Gastroesophageal sphincter (tissue), 4 donors: ENCODE results near the gene AKTIP. TPM values are rescaled to one million over a fixed set of nuclear protein-coding genes. Genes with fewer than 3 reads are reported as not detected.

ENCODE experiments used
- ATAC-seq: fragments of 150-250 bp; one replicate; pipeline ENCODE4 v1.9.1; 2016; ENCODE audit warnings: mild to moderate bottlenecking, moderate library complexity
- H3K27ac ChIP-seq, 4 donors: fragments of 200-600 bp; sonication (generic) in 3 of 4; 1 replicate in 3 of 4; 2 replicates in 1 of 4; pipeline ENCODE4 v1.5.1; 2016 to 2019
- H3K27me3 ChIP-seq: fragments of 200-600 bp; sonication (generic); one replicate; pipeline ENCODE4 v1.5.1; 2019
- H3K36me3 ChIP-seq, 2 donors: fragments of 200-600 bp; sonication (generic); one replicate each; pipeline ENCODE4 v1.5.1; 2019; ENCODE audit warnings: control low read depth in 1 of 2
- H3K4me1 ChIP-seq, 3 donors: fragments of 200-600 bp; sonication (generic); 1 replicate in 2 of 3; 2 replicates in 1 of 3; pipeline ENCODE4 v1.5.1; 2016 to 2019; ENCODE audit warnings: control low read depth in 2 of 3
- H3K4me3 ChIP-seq, 2 donors: fragments of 200-600 bp; sonication (generic); one replicate each; pipeline ENCODE4 v1.5.1; 2019; ENCODE audit warnings: mild to moderate bottlenecking in 1 of 2, moderate library complexity in 1 of 2
- H3K9me3 ChIP-seq, 3 donors: fragments of 200-600 bp; sonication (generic); one replicate each; pipeline ENCODE4 v1.5.1; 2017 to 2019; ENCODE audit warnings: control low read depth in 2 of 3
- EP300 ChIP-seq: sonication (generic); formaldehyde crosslinking; IDR thresholded peaks from one replicate; pipeline ENCODE4 v1.6.1; 2017; ENCODE audit warnings: antibody characterized with exemption, mild to moderate bottlenecking
- POLR2A ChIP-seq, 2 donors: fragments of 450-650 bp; IDR thresholded peaks; one replicate each; pipeline ENCODE4 v1.6.1; 2017; ENCODE audit warnings: antibody characterized with exemption in 2 of 2, mild to moderate bottlenecking in 2 of 2, moderate library complexity in 1 of 2
- POLR2AphosphoS5 ChIP-seq: sonication (generic); formaldehyde crosslinking; IDR thresholded peaks from one replicate; pipeline ENCODE4 v1.6.1; 2017; ENCODE audit warnings: antibody characterized with exemption
- WGBS, 2 donors: methylation state at CpG; one replicate each; pipeline ENCODE4 v1.1.5; 2018; ENCODE audit warnings: low coverage in 1 of 2; 5-methylcytosine and 5-hydroxymethylcytosine counted together
- total RNA-seq, 4 donors: library from RNA; depleted of rRNA; stranded (reverse); fragments of >200 nt; gene quantifications; one replicate each; pipeline ENCODE4 v1.1.0, GENCODE V29; 2016
- TF ChIP-seq, protein P1 (sequence below), 4 experiments: fragments of 200-600 bp in 2 of 4; fragments of 450-650 bp in 2 of 4; sonication (generic) in 1 of 4; IDR thresholded peaks; one replicate each; pipeline ENCODE4 v1.5.1; 2017 to 2019; ENCODE audit warnings: antibody characterized with exemption in 4 of 4, mild to moderate bottlenecking in 2 of 4, moderate library complexity in 2 of 4

Gene AKTIP
- total RNA-seq, 4 donors from 2014 or later = 53.2 to 63.6 (median 59.5) TPM

DNA sequence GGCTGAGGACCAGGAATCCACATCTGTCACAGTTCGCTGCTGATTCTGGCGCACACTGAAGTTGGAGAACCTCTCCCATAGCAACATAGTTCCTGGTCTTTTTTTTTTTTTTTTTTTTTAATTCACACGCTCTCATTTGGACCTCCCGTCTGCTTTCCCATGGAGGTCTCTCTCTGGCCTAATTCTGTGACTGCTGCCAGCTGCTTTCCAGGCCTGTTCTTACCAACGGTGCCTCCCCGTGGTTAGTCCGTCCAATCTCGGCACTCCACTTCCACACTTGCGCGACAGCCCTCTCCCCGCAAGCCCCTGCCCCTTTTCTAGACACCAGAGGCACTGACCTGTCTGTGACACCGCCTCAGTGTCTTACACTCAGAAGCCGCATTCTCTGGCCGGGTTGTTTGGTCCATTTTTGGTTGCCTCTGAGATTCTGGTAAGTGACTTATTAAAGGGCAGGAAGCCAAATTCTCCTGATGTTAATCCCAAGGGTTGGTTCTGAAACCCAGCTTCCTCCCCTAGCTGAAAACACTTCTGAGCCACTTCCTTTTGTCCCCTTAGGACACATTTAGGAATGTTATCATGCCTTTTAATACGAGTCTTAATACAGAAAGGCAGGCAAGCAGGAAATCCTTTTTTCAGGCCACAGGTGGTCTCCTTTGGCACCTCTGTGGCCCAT is 1.1 kb upstream of the AKTIP start:
- Histone ChIP-seq H3K27me3 (no peaks in the 10 kb centered on the region), H3K4me3 (peak overlapping the region; percentile 46 to 100), H3K4me1 (peaks cover 9 to 36% (median 22%) of the 10 kb centered on the region in 3 donors), H3K36me3 (no peaks in the 10 kb centered on the region), H3K27ac (peak overlapping the region; percentile 92 to 98 (median 92)), H3K9me3 (no peaks in the 10 kb centered on the region)
- TF ChIP-seq POLR2A (IDR thresholded peaks at IDR 0.05) (no peak), POLR2AphosphoS5 (peak; percentile 63)
- ATAC-seq = no peak
- WGBS, 2 donors = 7 to 11% methylated on average over 5 to 15 of the region's 15 CpGs

DNA sequence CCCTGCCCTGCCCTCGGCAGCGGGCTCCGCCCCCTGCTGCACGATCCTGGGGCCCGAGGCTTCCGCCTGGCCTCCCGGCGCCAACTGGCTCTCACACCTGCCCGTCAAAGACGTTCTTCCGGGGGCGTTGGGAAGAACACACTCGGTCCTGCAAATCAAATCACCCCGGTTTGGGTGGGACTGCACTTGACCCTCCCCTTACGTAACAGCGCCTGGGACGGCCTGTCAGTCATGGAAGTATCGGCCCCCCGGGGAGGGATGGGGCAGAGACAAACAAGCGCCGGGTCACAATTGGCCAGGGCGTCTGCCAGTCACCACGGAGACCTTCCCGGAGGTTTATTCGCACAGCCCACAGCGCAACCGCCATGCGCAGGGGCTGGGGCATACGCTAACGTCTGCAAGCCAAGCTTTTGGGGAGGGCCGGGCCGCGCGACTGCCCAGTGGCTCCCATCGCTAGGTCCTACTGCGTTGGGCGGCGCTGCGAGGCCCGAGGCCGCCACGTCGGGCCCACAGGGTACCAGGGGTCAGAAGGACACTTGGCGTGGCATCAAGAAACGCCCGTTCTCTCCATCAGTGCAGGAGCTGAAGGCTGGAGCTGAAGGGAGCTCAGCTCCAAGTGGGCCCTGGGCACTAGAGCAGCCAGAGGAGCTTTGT is 388 bp upstream of the AKTIP start:
- Histone ChIP-seq H3K4me1 (peaks cover 9 to 36% (median 22%) of the 10 kb centered on the region in 3 donors), H3K36me3 (peaks cover 0 to 6% of the 10 kb centered on the region in 2 donors), H3K9me3 (no peaks in the 10 kb centered on the region), H3K27ac (peak overlapping the region; percentile 92 to 98 (median 92)), H3K4me3 (peak overlapping the region; percentile 99 to 100), H3K27me3 (no peaks in the 10 kb centered on the region)
- WGBS, 2 donors = no CpG with 5 or more reads among the region's 46 CpGs
- ATAC-seq = peak; percentile 96
- TF ChIP-seq POLR2AphosphoS5 = peak; percentile 94
- peak; percentile 82 to 83 for TF ChIP-seq POLR2A (IDR thresholded peaks at IDR 0.05)
- no peak for TF ChIP-seq EP300

DNA sequence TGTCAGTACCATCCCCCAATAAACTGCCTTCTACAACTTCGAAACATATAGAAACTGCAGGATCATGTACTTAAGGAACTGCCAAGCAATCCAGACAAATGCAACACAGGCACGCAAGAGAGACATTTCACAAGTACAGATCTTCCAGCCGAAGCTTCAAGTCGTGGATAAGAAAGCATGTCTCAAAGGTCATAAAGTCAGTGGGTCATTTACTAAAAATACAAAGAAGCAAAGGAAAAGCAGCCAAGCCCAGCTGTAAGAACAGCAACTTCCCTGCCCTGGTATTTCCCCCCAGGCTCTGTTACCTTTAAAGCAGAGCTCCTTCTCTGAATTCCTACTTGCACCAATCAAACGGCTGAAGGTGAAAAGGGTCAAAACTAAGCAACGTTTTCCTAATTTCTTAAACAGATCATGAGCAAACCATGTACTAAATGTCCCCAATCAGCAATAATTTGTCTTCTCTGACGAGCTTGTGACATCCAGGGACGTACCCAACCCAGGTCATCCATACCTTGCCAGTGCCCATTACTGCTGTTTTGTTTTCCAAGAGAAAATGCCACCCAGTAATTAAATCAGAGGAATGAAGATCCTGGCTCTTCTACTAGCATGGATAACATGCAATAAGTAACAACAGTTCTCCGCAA is 1.7 kb downstream of the AKTIP start:
- peaks cover 9 to 36% (median 22%) of the 10 kb centered on the region in 3 donors for H3K4me1 ChIP-seq
- TF ChIP-seq, protein P1, sequence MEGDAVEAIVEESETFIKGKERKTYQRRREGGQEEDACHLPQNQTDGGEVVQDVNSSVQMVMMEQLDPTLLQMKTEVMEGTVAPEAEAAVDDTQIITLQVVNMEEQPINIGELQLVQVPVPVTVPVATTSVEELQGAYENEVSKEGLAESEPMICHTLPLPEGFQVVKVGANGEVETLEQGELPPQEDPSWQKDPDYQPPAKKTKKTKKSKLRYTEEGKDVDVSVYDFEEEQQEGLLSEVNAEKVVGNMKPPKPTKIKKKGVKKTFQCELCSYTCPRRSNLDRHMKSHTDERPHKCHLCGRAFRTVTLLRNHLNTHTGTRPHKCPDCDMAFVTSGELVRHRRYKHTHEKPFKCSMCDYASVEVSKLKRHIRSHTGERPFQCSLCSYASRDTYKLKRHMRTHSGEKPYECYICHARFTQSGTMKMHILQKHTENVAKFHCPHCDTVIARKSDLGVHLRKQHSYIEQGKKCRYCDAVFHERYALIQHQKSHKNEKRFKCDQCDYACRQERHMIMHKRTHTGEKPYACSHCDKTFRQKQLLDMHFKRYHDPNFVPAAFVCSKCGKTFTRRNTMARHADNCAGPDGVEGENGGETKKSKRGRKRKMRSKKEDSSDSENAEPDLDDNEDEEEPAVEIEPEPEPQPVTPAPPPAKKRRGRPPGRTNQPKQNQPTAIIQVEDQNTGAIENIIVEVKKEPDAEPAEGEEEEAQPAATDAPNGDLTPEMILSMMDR (IDR thresholded peaks at IDR 0.05) = no peak
- TF ChIP-seq POLR2A (IDR thresholded peaks at IDR 0.05) (no peak), POLR2AphosphoS5 (no peak), EP300 (no peak)
- H3K27ac ChIP-seq = peak overlapping the region in 1 of 4 donors; percentile 5
- H3K9me3 ChIP-seq = no peaks in the 10 kb centered on the region
- WGBS, 2 donors = 37 to 49% methylated on average over 8 to 9 of the region's 9 CpGs
- H3K27me3 ChIP-seq = no peaks in the 10 kb centered on the region
- H3K4me3 ChIP-seq = peak overlapping the region; percentile 99 to 100
- peaks cover 0 to 27% of the 10 kb centered on the region in 2 donors for H3K36me3 ChIP-seq
- no peak for ATAC-seq

DNA sequence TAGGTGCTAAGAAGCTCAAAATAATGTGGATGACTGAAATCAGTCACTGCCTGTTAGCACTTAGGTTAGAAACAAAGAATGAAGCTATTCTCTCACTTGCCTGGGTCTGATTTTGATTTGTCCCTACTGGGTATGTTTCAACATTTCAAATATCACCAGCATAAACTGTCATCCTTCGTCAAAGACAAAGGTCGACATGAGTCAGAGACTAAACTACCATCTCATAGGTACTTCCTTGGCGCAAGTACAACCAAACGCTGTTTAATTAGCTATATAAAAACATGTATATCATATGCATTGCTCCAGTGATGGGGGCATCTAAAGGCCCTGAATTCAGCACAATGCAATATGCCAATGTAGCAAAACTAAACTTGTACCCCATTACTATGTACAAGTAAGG is 4.0 kb downstream of the AKTIP start:
- no peaks in the 10 kb centered on the region for H3K27me3 ChIP-seq
- H3K4me1 ChIP-seq = peaks cover 9 to 24% (median 17%) of the 10 kb centered on the region in 3 donors
- H3K4me3 ChIP-seq = no peak overlapping the region
- TF ChIP-seq POLR2AphosphoS5 (no peak), POLR2A (IDR thresholded peaks at IDR 0.05) (no peak), EP300 (no peak)
- TF ChIP-seq, protein P1 (IDR thresholded peaks at IDR 0.05) = no peak
- WGBS, 2 donors = 78 to 88% methylated on average over 4 of the region's 4 CpGs
- peaks cover 0 to 50% of the 10 kb centered on the region in 2 donors for H3K36me3 ChIP-seq
- H3K27ac ChIP-seq = no peak overlapping the region
- no peaks in the 10 kb centered on the region for H3K9me3 ChIP-seq
- no peak for ATAC-seq

DNA sequence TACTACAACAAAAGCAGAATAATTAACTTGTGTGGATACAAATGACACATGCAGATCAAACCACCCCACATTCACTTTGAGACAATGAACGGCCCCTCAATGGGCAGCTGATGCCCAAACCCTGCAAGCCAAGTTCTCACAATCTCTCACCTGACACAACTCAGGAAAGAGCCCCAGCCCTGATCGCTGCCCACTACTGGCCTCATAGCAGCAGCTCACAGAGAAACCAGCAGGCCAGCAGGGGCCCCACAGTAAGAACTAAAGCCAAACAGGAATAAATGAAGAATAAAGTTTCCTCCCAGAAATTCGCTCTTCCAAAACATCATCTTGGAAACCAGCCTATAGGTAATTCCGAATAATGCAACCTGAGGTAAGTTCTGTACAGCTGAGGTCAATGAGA is 7.7 kb downstream of the AKTIP start:
- TF ChIP-seq, protein P1 (IDR thresholded peaks at IDR 0.05) = no peak
- no peak for TF ChIP-seq EP300
- TF ChIP-seq POLR2A (IDR thresholded peaks at IDR 0.05) = no peak
- no peak for TF ChIP-seq POLR2AphosphoS5
- WGBS, 2 donors = 80 to 83% methylated on average over 4 of the region's 4 CpGs
- no peak overlapping the region for H3K4me3 ChIP-seq
- H3K36me3 ChIP-seq = peaks cover 1 to 86% of the 10 kb centered on the region in 2 donors
- H3K27me3 ChIP-seq = no peaks in the 10 kb centered on the region
- no peak overlapping the region for H3K27ac ChIP-seq
- no peak for ATAC-seq
- peaks cover 0 to under 1% (median 0%) of the 10 kb centered on the region in 3 donors for H3K4me1 ChIP-seq
- no peaks in the 10 kb centered on the region for H3K9me3 ChIP-seq
